ENCODE data around the gene METTL1.
"Not testable (repeated sequence)": the region's sequence is repeated elsewhere in the genome, so short reads cannot be mapped to it uniquely, and the experiment has no call there.

METTL1 gene

DNA sequence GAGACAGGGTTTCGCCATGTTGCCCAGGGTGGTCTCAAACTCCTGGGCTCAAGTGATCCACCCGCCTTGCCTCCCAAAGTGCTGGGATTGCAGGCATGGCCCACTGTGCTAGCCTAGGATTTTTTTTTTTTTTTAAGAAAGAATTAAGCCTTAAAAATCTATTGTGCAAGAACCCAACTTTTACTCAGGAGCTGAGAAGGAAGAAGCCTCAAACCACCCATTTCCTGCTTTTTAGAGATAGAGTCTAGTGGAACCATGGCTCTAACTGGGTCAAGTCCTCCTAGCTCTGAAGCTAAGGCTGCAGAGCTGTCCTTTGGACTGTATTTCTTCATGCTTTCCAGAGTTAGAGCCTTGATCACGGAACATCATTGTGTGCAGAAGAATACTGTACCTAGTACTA is 9.3 kb upstream of the METTL1 start:
- no peak for ATAC-seq
- no peak for DNase-seq
- Mint-ChIP-seq H3K36me3 (ENCODE audit: low read depth) (peaks cover 13% of the 10 kb centered on the region), H3K27ac (peak overlapping the region; percentile 98), H3K4me1 (peaks cover 31% of the 10 kb centered on the region), H3K4me3 (no peak overlapping the region), H3K27me3 (no peaks in the 10 kb centered on the region), H3K9me3 (no peaks in the 10 kb centered on the region)

GRCh38 chr12:57780284-57780897 is 8.5 kb upstream of the METTL1 start:
- H3K27ac Mint-ChIP-seq, result no peak overlapping the region
- peaks cover 32% of the 10 kb centered on the region for H3K4me1 Mint-ChIP-seq
- H3K4me3 Mint-ChIP-seq, result no peak overlapping the region

GRCh38 chr12:57779736-57780135 is 7.8 kb upstream of the METTL1 start:
- H3K9me3 Mint-ChIP-seq, result no peaks in the 10 kb centered on the region
- peaks cover 32% of the 10 kb centered on the region for H3K4me1 Mint-ChIP-seq
- DNase-seq, result no peak
- no peak overlapping the region for H3K4me3 Mint-ChIP-seq
- ATAC-seq, result no peak
- no peaks in the 10 kb centered on the region for H3K27me3 Mint-ChIP-seq
- H3K27ac Mint-ChIP-seq, result no peak overlapping the region
- peaks cover 13% of the 10 kb centered on the region for H3K36me3 Mint-ChIP-seq (ENCODE audit: low read depth)

More at GRCh38 chr12:57780284-57780897, 8.5 kb upstream of the METTL1 start:
- H3K36me3 Mint-ChIP-seq (ENCODE audit: low read depth), result peaks cover 13% of the 10 kb centered on the region
- DNase-seq (no peak), ATAC-seq (no peak)
- no peaks in the 10 kb centered on the region for H3K27me3 Mint-ChIP-seq
- no peaks in the 10 kb centered on the region for H3K9me3 Mint-ChIP-seq

GRCh38 chr12:57777911-57778310 is 6.0 kb upstream of the METTL1 start:
- H3K27ac Mint-ChIP-seq, result no peak overlapping the region
- no peak for DNase-seq

GRCh38 chr12:57777367-57777766 is 5.5 kb upstream of the METTL1 start:
- no peaks in the 10 kb centered on the region for H3K9me3 Mint-ChIP-seq
- DNase-seq (no peak), ATAC-seq (no peak)
- H3K4me1 Mint-ChIP-seq, result peaks cover 28% of the 10 kb centered on the region
- H3K4me3 Mint-ChIP-seq, result no peak overlapping the region
- no peak overlapping the region for H3K27ac Mint-ChIP-seq
- H3K27me3 Mint-ChIP-seq, result no peaks in the 10 kb centered on the region
- H3K36me3 Mint-ChIP-seq (ENCODE audit: low read depth), result peaks cover 7% of the 10 kb centered on the region

More at GRCh38 chr12:57777911-57778310, 6.0 kb upstream of the METTL1 start:
- Mint-ChIP-seq H3K27me3 (no peaks in the 10 kb centered on the region), H3K9me3 (no peaks in the 10 kb centered on the region), H3K4me1 (peaks cover 31% of the 10 kb centered on the region), H3K4me3 (no peak overlapping the region), H3K36me3 (ENCODE audit: low read depth) (peaks cover 9% of the 10 kb centered on the region)
- ATAC-seq, result no peak

GRCh38 chr12:57776247-57776587 is 4.3 kb upstream of the METTL1 start:
- Mint-ChIP-seq H3K27me3 (no peaks in the 10 kb centered on the region), H3K36me3 (ENCODE audit: low read depth) (peaks cover 11% of the 10 kb centered on the region), H3K27ac (no peak overlapping the region), H3K4me3 (no peak overlapping the region), H3K9me3 (no peaks in the 10 kb centered on the region), H3K4me1 (peaks cover 22% of the 10 kb centered on the region)
- no peak for ATAC-seq
- DNase-seq, result no peak

DNA sequence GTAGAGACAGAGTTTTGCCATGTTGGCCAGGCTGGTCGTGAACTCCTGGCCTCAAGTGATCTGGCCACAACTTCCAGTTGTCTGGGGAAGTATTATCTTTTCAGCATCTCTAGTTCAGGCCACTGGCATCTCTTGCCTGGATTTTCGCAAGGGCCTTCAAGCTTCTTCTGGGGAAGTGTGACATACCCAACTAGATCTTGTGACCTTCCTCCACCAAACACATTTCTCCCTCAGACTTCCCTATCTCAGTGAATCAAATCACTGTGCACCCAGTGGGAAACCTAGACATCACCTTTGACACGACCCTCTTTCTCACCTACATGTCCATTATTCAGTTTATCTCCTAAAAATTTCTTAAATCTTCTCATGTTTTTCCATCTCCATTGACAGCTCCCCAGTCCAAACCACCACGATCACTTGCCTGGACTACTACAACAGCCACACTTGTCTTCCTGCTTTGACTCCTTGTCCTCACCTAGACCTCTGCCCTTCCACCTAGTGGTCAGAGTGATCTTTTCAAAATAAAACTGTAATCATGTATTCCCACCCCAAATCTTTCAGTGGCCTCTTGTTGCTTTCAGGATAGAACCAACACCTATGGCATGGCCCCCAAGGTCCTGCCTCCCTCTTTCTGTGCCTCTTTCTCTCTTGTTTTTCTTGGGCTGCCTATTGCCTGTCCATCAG is 3.8 kb upstream of the METTL1 start:
- no peak for ATAC-seq
- DNase-seq, result no peak
- Mint-ChIP-seq H3K27me3 (no peaks in the 10 kb centered on the region), H3K9me3 (no peaks in the 10 kb centered on the region), H3K4me3 (no peak overlapping the region), H3K27ac (no peak overlapping the region), H3K36me3 (ENCODE audit: low read depth) (peaks cover 14% of the 10 kb centered on the region), H3K4me1 (peaks cover 25% of the 10 kb centered on the region)

DNA sequence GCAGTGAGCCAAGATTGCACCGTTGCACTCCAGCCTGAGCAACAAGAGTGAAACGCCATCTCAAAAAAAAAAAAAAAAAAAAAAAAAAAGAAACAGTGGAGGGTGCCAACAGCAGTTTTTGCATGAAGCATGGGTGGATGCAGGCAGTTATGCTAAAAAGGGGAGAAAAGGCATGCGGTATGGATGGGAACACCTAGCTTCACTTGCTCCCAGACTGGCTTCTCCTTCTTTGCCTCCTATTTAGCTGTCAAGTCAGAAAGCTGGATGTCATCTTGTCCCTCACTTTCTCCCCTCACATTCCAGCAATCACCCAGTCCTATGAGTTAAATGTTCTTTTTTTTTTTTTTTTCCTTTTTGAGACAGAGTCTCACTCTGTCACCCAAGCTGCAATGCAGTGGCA is 3.1 kb upstream of the METTL1 start:
- no peaks in the 10 kb centered on the region for H3K27me3 Mint-ChIP-seq
- DNase-seq (no peak), ATAC-seq (no peak)
- no peak overlapping the region for H3K27ac Mint-ChIP-seq
- peaks cover 19% of the 10 kb centered on the region for H3K36me3 Mint-ChIP-seq (ENCODE audit: low read depth)
- no peaks in the 10 kb centered on the region for H3K9me3 Mint-ChIP-seq
- H3K4me1 Mint-ChIP-seq, result peaks cover 30% of the 10 kb centered on the region
- H3K4me3 Mint-ChIP-seq, result no peak overlapping the region

GRCh38 chr12:57774634-57775033 is 2.7 kb upstream of the METTL1 start:
- not testable (repeated sequence) for ATAC-seq, H3K4me3 Mint-ChIP-seq, H3K9me3 Mint-ChIP-seq, DNase-seq, H3K27ac Mint-ChIP-seq, H3K27me3 Mint-ChIP-seq
- H3K36me3 Mint-ChIP-seq (ENCODE audit: low read depth), result peaks cover 24% of the 10 kb centered on the region
- peaks cover 33% of the 10 kb centered on the region for H3K4me1 Mint-ChIP-seq

GRCh38 chr12:57772429-57773322 is 771 bp upstream of the METTL1 start, which contains the start of gene EEF1AKMT3:
TSS of gene EEF1AKMT3 (plus strand) at chr12:57772614. CDS start at chr12:57772725, 111 bp downstream.
- peak; percentile 34 for ATAC-seq
- H3K27me3 Mint-ChIP-seq, result no peaks in the 10 kb centered on the region
- peaks cover 33% of the 10 kb centered on the region for H3K4me1 Mint-ChIP-seq
- peaks cover 36% of the 10 kb centered on the region for H3K36me3 Mint-ChIP-seq (ENCODE audit: low read depth)
- H3K9me3 Mint-ChIP-seq, result no peaks in the 10 kb centered on the region
- H3K27ac Mint-ChIP-seq, result peak within 1 kb of the TSS; percentile 96
- DNase-seq, result peak; percentile 52
- H3K4me3 Mint-ChIP-seq, result peak within 1 kb of the TSS; percentile 94

DNA sequence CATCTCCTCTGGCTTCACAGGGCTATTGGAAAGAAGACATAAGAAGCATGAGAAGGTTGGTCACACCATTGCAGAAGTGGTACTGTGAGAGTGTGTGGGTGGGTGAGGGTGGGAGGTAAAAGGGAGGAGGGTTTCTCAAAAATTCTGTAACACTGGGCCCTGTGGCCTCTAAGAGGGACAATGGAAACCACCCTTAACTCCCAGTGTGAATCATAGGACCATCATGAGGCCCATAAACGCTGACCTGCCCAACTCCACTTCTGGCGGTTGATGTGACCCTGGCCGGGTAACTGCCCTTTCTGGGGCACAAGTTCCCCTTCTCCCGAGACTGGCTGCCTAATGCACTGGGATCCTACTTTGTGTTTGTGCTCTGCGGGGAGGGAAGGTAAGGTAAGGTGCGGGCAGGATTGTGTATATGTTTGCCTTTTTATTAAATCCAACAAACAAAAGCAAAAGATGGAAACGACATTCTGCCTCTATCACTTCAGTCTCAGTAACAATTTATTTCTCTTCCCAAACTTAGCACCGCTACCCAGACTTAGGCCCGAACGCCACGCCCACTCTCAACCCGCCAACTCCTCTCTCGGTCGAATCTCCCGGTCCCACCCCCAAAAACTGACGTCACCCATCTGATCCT is 551 bp downstream of the METTL1 start:
- peak overlapping the region; percentile 96 for H3K27ac Mint-ChIP-seq

GRCh38 chr12:57770734-57771133 is 1.2 kb downstream of the METTL1 start:
- Mint-ChIP-seq H3K36me3 (ENCODE audit: low read depth) (peaks cover 34% of the 10 kb centered on the region), H3K4me1 (peaks cover 48% of the 10 kb centered on the region), H3K27ac (peak overlapping the region; percentile 69), H3K27me3 (peaks cover 5% of the 10 kb centered on the region), H3K9me3 (no peaks in the 10 kb centered on the region), H3K4me3 (peak overlapping the region; percentile 94)
- ATAC-seq (no peak), DNase-seq (no peak)

More for the DNA sequence above, 551 bp downstream of the METTL1 start:
- Mint-ChIP-seq H3K27me3 (peaks cover 3% of the 10 kb centered on the region), H3K4me3 (peak overlapping the region; percentile 94), H3K36me3 (ENCODE audit: low read depth) (peaks cover 36% of the 10 kb centered on the region), H3K9me3 (no peaks in the 10 kb centered on the region), H3K4me1 (peaks cover 46% of the 10 kb centered on the region)
- DNase-seq, result peak; percentile 93
- peak; percentile 68 for ATAC-seq

DNA sequence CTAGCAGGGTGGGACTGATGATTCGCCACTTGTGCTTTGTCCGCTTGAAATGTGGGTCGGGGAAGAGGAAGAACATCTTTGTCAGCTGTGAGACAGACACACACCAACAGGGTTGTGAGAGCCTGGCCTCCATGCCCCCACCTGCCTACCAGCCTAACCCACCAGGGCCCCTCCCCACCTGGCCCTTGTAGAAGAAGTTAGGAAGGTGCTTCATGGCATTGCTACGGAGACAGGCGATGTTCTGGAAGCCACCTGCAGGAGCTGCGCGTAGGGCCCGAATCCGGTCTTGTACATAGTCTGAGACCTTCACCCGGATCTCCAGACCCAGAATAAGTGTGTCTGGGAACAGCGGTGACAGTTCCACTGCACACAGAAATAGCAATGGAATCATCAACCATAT is 2.3 kb downstream of the METTL1 start:
- H3K27me3 Mint-ChIP-seq, result peaks cover 7% of the 10 kb centered on the region
- H3K4me1 Mint-ChIP-seq, result peaks cover 56% of the 10 kb centered on the region
- DNase-seq (no peak), ATAC-seq (no peak)
- no peaks in the 10 kb centered on the region for H3K9me3 Mint-ChIP-seq
- H3K4me3 Mint-ChIP-seq, result no peak overlapping the region
- peaks cover 35% of the 10 kb centered on the region for H3K36me3 Mint-ChIP-seq (ENCODE audit: low read depth)
- no peak overlapping the region for H3K27ac Mint-ChIP-seq

GRCh38 chr12:57767876-57768275 is 4.0 kb downstream of the METTL1 start:
- H3K4me1 Mint-ChIP-seq, result peaks cover 58% of the 10 kb centered on the region
- H3K4me3 Mint-ChIP-seq, result no peak overlapping the region

More at GRCh38 chr12:57767876-57768275, 4.0 kb downstream of the METTL1 start:
- ATAC-seq (no peak), DNase-seq (no peak)
- peaks cover 49% of the 10 kb centered on the region for H3K36me3 Mint-ChIP-seq (ENCODE audit: low read depth)
- H3K27ac Mint-ChIP-seq, result no peak overlapping the region
- no peaks in the 10 kb centered on the region for H3K9me3 Mint-ChIP-seq
- H3K27me3 Mint-ChIP-seq, result peaks cover 7% of the 10 kb centered on the region
